ENCODE results near the gene KIFC3.

The KIFC3 gene

DNA sequence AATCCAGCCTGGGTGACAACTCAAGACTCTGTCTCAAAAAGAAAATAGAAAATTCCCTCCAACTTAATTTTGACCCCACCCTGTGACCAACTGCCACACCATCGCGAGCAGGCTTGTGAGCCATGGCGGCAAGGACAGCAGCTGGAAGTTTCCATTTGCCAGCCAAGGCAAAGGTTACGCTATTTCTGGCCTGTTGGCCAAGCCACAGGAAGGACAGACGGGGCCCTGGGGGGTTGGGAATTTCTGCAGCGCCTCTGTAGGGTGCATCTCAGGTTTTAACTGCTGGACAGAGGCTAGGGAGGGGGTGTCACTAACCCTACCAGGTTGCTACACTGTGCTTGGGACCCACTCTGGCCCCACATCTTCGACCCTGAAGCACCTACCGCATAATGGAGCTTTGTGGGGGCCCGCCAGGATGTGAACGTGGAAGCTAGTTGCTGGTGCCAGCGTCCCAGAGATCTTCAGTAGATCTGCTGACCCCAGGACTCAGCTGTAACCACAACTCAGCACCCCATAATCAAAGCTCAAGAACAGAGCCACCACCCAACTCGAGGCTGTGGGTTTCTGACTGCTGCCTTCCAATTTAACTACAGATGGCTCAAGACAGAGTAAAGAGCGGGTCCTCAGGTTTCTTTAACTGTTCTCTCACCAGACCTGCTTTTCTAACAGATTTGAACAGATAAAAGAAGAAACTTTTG is 10.9 kb downstream of the KIFC3 start:
- H3K79me1 ChIP-seq (ENCODE audit: low read length): peaks cover 5% of the 10 kb centered on the region
- H3K4me1 ChIP-seq (ENCODE audit: control insufficient read depth, low read depth, low read length): peaks cover 5% of the 10 kb centered on the region
- no peak overlapping the region for H4K5ac ChIP-seq (ENCODE audit: low read length)
- no peaks in the 10 kb centered on the region for H3K79me2 ChIP-seq (ENCODE audit: control insufficient read depth, insufficient read depth, low read length)
- no peak overlapping the region for H3K4me2 ChIP-seq (ENCODE audit: low read length)
- peak overlapping the region; percentile 21 for H3K4ac ChIP-seq (ENCODE audit: low read depth, low read length)
- no peak overlapping the region for H2BK15ac ChIP-seq (replicated peaks; ENCODE audit: low read depth)
- no peak overlapping the region for H3K23ac ChIP-seq (ENCODE audit: low read length)
- no CpG with 5 or more reads among the region's 13 CpGs for WGBS (ENCODE audit: extremely low coverage, insufficient coverage, low lambda C conversion rate)
- H3K27me3 ChIP-seq (ENCODE audit: insufficient read depth, low read length, poor library complexity): no peaks in the 10 kb centered on the region
- no peak overlapping the region for H2BK5ac ChIP-seq (ENCODE audit: low read length)
- H3K27ac ChIP-seq (ENCODE audit: low read depth, low read length): no peak overlapping the region
- peaks cover 3% of the 10 kb centered on the region for H3K36me3 ChIP-seq (ENCODE audit: control insufficient read depth, insufficient read depth, low read length)
- H2AK5ac ChIP-seq (ENCODE audit: low read length): no peak overlapping the region
- H2BK120ac ChIP-seq (ENCODE audit: low read depth, low read length): peak overlapping the region; percentile 1
- H3K4me3 ChIP-seq (ENCODE audit: low read length): no peak overlapping the region
- H4K8ac ChIP-seq (ENCODE audit: low read depth, low read length): no peak overlapping the region
- H3K56ac ChIP-seq (ENCODE audit: low read length): peak overlapping the region; percentile 3
- no peak overlapping the region for H3K18ac ChIP-seq (ENCODE audit: low read length)
- no peak overlapping the region for H3K9ac ChIP-seq (ENCODE audit: low read length)
- DNase-seq: no peak

DNA sequence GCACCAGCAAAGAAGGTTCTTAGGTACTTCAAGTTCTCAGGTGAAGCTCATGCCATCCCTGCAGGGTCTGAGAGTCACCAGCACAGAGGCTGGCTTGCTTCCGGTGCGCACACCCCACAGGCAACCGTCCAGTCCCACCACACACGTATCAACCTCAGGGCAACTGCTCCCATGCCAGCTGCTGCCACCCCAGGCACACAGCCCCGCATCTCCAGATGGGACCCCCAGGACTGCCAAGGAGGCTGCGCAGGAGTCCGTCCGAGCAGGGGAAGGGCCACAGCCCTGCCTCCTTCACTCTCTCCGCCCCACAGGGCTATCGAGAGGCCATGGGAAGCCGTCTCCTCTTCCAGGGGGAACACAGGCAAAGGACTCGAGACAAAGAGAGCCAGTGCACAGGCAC is 13.3 kb downstream of the KIFC3 start:
- WGBS (ENCODE audit: extremely low coverage, insufficient coverage, low lambda C conversion rate): no CpG with 5 or more reads among the region's 12 CpGs
- peaks cover 3% of the 10 kb centered on the region for H3K36me3 ChIP-seq (ENCODE audit: control insufficient read depth, insufficient read depth, low read length)
- H3K18ac ChIP-seq (ENCODE audit: low read length): no peak overlapping the region

GRCh38 chr16:57788252-57788841 is 13.9 kb downstream of the KIFC3 start:
- H3K4me3 ChIP-seq (ENCODE audit: low read length): no peak overlapping the region

More for the DNA sequence above, 13.3 kb downstream of the KIFC3 start:
- Histone ChIP-seq H3K27ac (ENCODE audit: low read depth, low read length) (no peak overlapping the region), H3K27me3 (ENCODE audit: insufficient read depth, low read length, poor library complexity) (no peaks in the 10 kb centered on the region), H3K4me3 (ENCODE audit: low read length) (no peak overlapping the region), H3K23ac (ENCODE audit: low read length) (no peak overlapping the region), H3K4me2 (ENCODE audit: low read length) (no peak overlapping the region), H3K9ac (ENCODE audit: low read length) (no peak overlapping the region), H2BK120ac (ENCODE audit: low read depth, low read length) (no peak overlapping the region), H3K56ac (ENCODE audit: low read length) (peak overlapping the region; percentile 8), H3K4ac (ENCODE audit: low read depth, low read length) (no peak overlapping the region), H2BK5ac (ENCODE audit: low read length) (no peak overlapping the region), H4K8ac (ENCODE audit: low read depth, low read length) (no peak overlapping the region), H3K4me1 (ENCODE audit: control insufficient read depth, low read depth, low read length) (peaks cover 5% of the 10 kb centered on the region), H2AK5ac (ENCODE audit: low read length) (no peak overlapping the region), H3K79me1 (ENCODE audit: low read length) (peaks cover 2% of the 10 kb centered on the region), H4K5ac (ENCODE audit: low read length) (no peak overlapping the region), H3K79me2 (ENCODE audit: control insufficient read depth, insufficient read depth, low read length) (no peaks in the 10 kb centered on the region), H2BK15ac (replicated peaks; ENCODE audit: low read depth) (no peak overlapping the region)
- no peak for DNase-seq

DNA sequence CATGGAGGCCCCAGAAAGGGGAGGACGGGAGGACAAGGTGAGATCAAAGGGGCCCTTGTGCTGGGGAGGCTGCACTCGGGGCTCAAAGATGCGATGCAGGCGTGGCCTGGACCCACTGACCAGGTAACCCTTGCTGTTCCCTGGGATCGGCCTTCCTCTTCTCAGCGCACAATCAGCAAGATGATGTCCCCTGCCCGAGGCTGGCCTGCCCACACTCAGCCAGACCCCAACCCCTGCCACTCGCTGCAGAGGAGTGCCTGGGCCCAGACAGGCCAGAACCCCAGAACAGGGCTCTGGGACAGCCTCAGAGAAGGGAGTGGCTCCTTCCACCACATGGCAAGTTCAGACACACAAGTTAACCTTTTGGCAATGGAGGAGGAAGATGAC is 14.8 kb downstream of the KIFC3 start:
- no peak overlapping the region for H3K4me2 ChIP-seq (ENCODE audit: low read length)
- no peak overlapping the region for H4K5ac ChIP-seq (ENCODE audit: low read length)
- no peak overlapping the region for H2AK5ac ChIP-seq (ENCODE audit: low read length)
- no peak overlapping the region for H2BK15ac ChIP-seq (replicated peaks; ENCODE audit: low read depth)
- DNase-seq: no peak
- no peaks in the 10 kb centered on the region for H3K79me2 ChIP-seq (ENCODE audit: control insufficient read depth, insufficient read depth, low read length)
- H2BK5ac ChIP-seq (ENCODE audit: low read length): no peak overlapping the region
- H3K79me1 ChIP-seq (ENCODE audit: low read length): peaks cover 2% of the 10 kb centered on the region
- H3K18ac ChIP-seq (ENCODE audit: low read length): no peak overlapping the region
- no peak overlapping the region for H3K27ac ChIP-seq (ENCODE audit: low read depth, low read length)
- no peak overlapping the region for H3K56ac ChIP-seq (ENCODE audit: low read length)
- peaks cover 5% of the 10 kb centered on the region for H3K4me1 ChIP-seq (ENCODE audit: control insufficient read depth, low read depth, low read length)
- peak overlapping the region; percentile 6 for H3K4ac ChIP-seq (ENCODE audit: low read depth, low read length)
- H2BK120ac ChIP-seq (ENCODE audit: low read depth, low read length): no peak overlapping the region
- H3K9ac ChIP-seq (ENCODE audit: low read length): no peak overlapping the region
- peaks cover 3% of the 10 kb centered on the region for H3K36me3 ChIP-seq (ENCODE audit: control insufficient read depth, insufficient read depth, low read length)
- no peak overlapping the region for H4K8ac ChIP-seq (ENCODE audit: low read depth, low read length)
- no peak overlapping the region for H3K23ac ChIP-seq (ENCODE audit: low read length)
- no CpG with 5 or more reads among the region's 8 CpGs for WGBS (ENCODE audit: extremely low coverage, insufficient coverage, low lambda C conversion rate)
- no peaks in the 10 kb centered on the region for H3K27me3 ChIP-seq (ENCODE audit: insufficient read depth, low read length, poor library complexity)
- H3K4me3 ChIP-seq (ENCODE audit: low read length): no peak overlapping the region

More at GRCh38 chr16:57788252-57788841, 13.9 kb downstream of the KIFC3 start:
- H3K27ac ChIP-seq (ENCODE audit: low read depth, low read length): no peak overlapping the region
- no peak overlapping the region for H3K4ac ChIP-seq (ENCODE audit: low read depth, low read length)
- peak overlapping the region; percentile 52 for H3K56ac ChIP-seq (ENCODE audit: low read length)
- no peak overlapping the region for H2BK15ac ChIP-seq (replicated peaks; ENCODE audit: low read depth)
- H4K5ac ChIP-seq (ENCODE audit: low read length): no peak overlapping the region
- H3K9ac ChIP-seq (ENCODE audit: low read length): no peak overlapping the region
- WGBS (ENCODE audit: extremely low coverage, insufficient coverage, low lambda C conversion rate): no CpG with 5 or more reads among the region's 17 CpGs
- no peak overlapping the region for H3K4me2 ChIP-seq (ENCODE audit: low read length)
- H3K79me2 ChIP-seq (ENCODE audit: control insufficient read depth, insufficient read depth, low read length): no peaks in the 10 kb centered on the region
- peak; percentile 66 for DNase-seq
- H3K27me3 ChIP-seq (ENCODE audit: insufficient read depth, low read length, poor library complexity): no peaks in the 10 kb centered on the region
- H2BK120ac ChIP-seq (ENCODE audit: low read depth, low read length): no peak overlapping the region
- H2AK5ac ChIP-seq (ENCODE audit: low read length): no peak overlapping the region
- H3K4me1 ChIP-seq (ENCODE audit: control insufficient read depth, low read depth, low read length): peaks cover 5% of the 10 kb centered on the region
- no peak overlapping the region for H2BK5ac ChIP-seq (ENCODE audit: low read length)
- no peak overlapping the region for H3K18ac ChIP-seq (ENCODE audit: low read length)
- no peak overlapping the region for H3K23ac ChIP-seq (ENCODE audit: low read length)
- no peak overlapping the region for H4K8ac ChIP-seq (ENCODE audit: low read depth, low read length)
- peaks cover 3% of the 10 kb centered on the region for H3K36me3 ChIP-seq (ENCODE audit: control insufficient read depth, insufficient read depth, low read length)
- H3K79me1 ChIP-seq (ENCODE audit: low read length): peaks cover 2% of the 10 kb centered on the region

DNA sequence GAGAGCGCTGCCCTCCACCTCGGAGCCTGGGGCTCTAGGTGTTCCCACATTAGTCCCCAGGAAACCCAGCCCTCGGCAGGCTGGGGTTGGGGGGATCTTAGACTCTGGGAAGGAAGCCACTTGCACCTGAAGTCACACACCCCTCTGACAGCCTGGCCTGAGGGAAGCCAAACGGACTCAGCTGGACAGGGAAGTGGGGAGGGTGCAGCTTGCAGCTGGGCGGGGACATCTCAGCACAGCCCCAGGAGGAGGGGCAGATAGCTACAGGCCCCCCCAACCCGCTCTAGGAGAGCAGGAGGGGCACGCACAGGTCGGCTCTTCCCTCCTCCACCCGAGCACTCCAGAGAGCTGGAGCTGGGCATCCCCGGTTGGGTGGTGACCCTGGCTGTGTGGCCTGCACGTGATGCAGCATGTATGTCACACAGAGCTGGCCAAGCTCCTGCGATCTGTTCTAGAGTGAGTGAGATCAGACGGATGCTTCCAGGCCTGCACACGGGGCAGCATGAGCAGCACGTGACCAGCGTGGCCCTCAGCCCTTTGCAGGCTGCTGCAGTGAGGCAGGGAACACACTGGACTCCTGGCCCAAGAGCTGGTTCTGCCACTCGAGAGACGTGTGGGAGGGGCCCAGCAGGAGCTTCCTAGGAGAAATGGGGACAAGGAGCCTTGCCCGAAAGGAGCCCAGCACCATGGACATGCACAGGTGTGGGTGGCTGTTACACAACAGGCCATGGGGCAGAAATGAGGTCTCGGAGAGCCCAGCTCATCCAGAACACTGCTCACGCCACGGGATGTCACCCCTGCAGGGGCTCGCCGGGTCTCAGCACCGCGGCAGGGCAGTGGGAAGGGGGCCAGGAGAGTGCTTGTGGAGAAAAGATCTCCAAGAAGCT is 15.4 kb downstream of the KIFC3 start:
- H2BK5ac ChIP-seq (ENCODE audit: low read length): no peak overlapping the region
- no peak overlapping the region for H3K56ac ChIP-seq (ENCODE audit: low read length)
- WGBS (ENCODE audit: extremely low coverage, insufficient coverage, low lambda C conversion rate): no CpG with 5 or more reads among the region's 26 CpGs
- peaks cover under 1% of the 10 kb centered on the region for H3K79me1 ChIP-seq (ENCODE audit: low read length)
- no peaks in the 10 kb centered on the region for H3K27me3 ChIP-seq (ENCODE audit: insufficient read depth, low read length, poor library complexity)
- no peak for DNase-seq
- no peak overlapping the region for H3K4ac ChIP-seq (ENCODE audit: low read depth, low read length)
- H3K4me1 ChIP-seq (ENCODE audit: control insufficient read depth, low read depth, low read length): peaks cover 4% of the 10 kb centered on the region
- H3K18ac ChIP-seq (ENCODE audit: low read length): no peak overlapping the region
- H3K79me2 ChIP-seq (ENCODE audit: control insufficient read depth, insufficient read depth, low read length): no peaks in the 10 kb centered on the region
- H3K27ac ChIP-seq (ENCODE audit: low read depth, low read length): no peak overlapping the region
- H4K5ac ChIP-seq (ENCODE audit: low read length): no peak overlapping the region
- no peak overlapping the region for H4K8ac ChIP-seq (ENCODE audit: low read depth, low read length)
- no peak overlapping the region for H3K9ac ChIP-seq (ENCODE audit: low read length)
- no peak overlapping the region for H3K4me2 ChIP-seq (ENCODE audit: low read length)
- peaks cover 1% of the 10 kb centered on the region for H3K36me3 ChIP-seq (ENCODE audit: control insufficient read depth, insufficient read depth, low read length)
- no peak overlapping the region for H3K23ac ChIP-seq (ENCODE audit: low read length)
- H2BK120ac ChIP-seq (ENCODE audit: low read depth, low read length): no peak overlapping the region
- no peak overlapping the region for H2BK15ac ChIP-seq (replicated peaks; ENCODE audit: low read depth)
- H2AK5ac ChIP-seq (ENCODE audit: low read length): no peak overlapping the region
- no peak overlapping the region for H3K4me3 ChIP-seq (ENCODE audit: low read length)
